Pancreas (tissue), 10 donors: ENCODE results near the gene TMEM154. TPM values are rescaled to one million over a fixed set of nuclear protein-coding genes. Genes with fewer than 3 reads are reported as not detected.

Experiments
- ATAC-seq, 4 donors: fragments of 200-7000 bp; cut with Tn5 transposase; one replicate each; pipeline versions ENCODE4 v1.8.0 to v1.9.1; 2020; ENCODE audit warnings: mild to moderate bottlenecking in 4 of 4, moderate library complexity in 4 of 4
- DNase-seq, 6 donors: peaks; one replicate each; pipeline ENCODE4 v3.0.0-alpha.2; 2020
- FAIRE-seq: peaks from 2 replicates; lab custom pipeline; 2012; peaks lifted over from hg19 to GRCh38; lab: Jason Lieb, UNC
- H3K27ac ChIP-seq, 4 donors: fragments of 200-600 bp; sonication (generic); 1 replicate in 3 of 4; 2 replicates in 1 of 4; pipeline versions ENCODE4 v1.5.0 to v1.8.0; 2020
- H3K27me3 ChIP-seq, 4 donors: fragments of 200-600 bp; one replicate each; pipeline ENCODE4 v1.8.0; 2021
- H3K36me3 ChIP-seq, 3 donors: fragments of 200-600 bp; sonication (generic) in 1 of 3; one replicate each; pipeline versions ENCODE4 v1.5.0 to v1.8.0; 2020 to 2021
- H3K4me1 ChIP-seq, 3 donors: fragments of 200-600 bp; one replicate each; pipeline ENCODE4 v1.8.0; 2021
- H3K4me3 ChIP-seq, 4 donors: fragments of 200-600 bp; sonication (generic) in 2 of 4; one replicate each; pipeline versions ENCODE4 v1.5.0 to v1.8.0; 2020 to 2021
- H3K9me3 ChIP-seq, 4 donors: fragments of 200-600 bp; one replicate each; pipeline ENCODE4 v1.8.0; 2021
- WGBS, 2 donors: extraction: QIAGEN DNeasy Blood & Tissue Kit; methylation state at CpG; one replicate each; pipeline ENCODE4 v1.1.7; 2013; 5-methylcytosine and 5-hydroxymethylcytosine counted together
- intact Hi-C, 3 donors: fragments of 100-400 bp; cut with DNase I; formaldehyde crosslinking; loops; one replicate each; pipeline versions ENCODE4 v1.11.1 to v1.14.2; 2022
- polyA plus RNA-seq, 2 donors: library from polyadenylated mRNA; stranded (reverse); fragments of 200-250 nt; gene quantifications; one replicate each; pipeline ENCODE4 v1.2.3, GENCODE V29; 2013
- total RNA-seq, 6 donors: library from RNA; stranded (reverse); fragmentation: NEBNext Ultra II Directional in 4 of 6; extraction: Animal tissue kit (Norgen Biotek cat#: 25700) in 4 of 6; gene quantifications; one replicate each; pipeline versions ENCODE4 v1.2.1 to v1.2.4, GENCODE V29; 2021 to 2023
- TF ChIP-seq, protein P1 (sequence below), 4 donors: fragments of 200-600 bp; sonication (generic) in 3 of 4; IDR thresholded peaks; one replicate each; pipeline versions ENCODE4 v1.5.0 to v1.8.0; 2021; ENCODE audit warnings: antibody characterized with exemption in 4 of 4
- donor health status: healthy with polysubstance abuse.
- donor health status: DM: no; HTN: no; CAD: no; lungs with moderate emphysema.
- donor health status: DM: no; HTN: no; CAD: no.
- donor health status: control.
- donor health status: control.
- donor health status: Bipolar disorder and iron deficiency.
- donor health status: DM: yes; HTN: yes; CAD: no.
- donor health status: DM: no; HTN: no; CAD: no.
- donor health status: DM: no; HTN: no; CAD: no.
- donor health status: DM: yes; HTN: yes; CAD: no.

TMEM154 gene
- total and polyA plus RNA-seq, 8 donors: 0.05 to 3.3 (median 0.48) TPM

DNA sequence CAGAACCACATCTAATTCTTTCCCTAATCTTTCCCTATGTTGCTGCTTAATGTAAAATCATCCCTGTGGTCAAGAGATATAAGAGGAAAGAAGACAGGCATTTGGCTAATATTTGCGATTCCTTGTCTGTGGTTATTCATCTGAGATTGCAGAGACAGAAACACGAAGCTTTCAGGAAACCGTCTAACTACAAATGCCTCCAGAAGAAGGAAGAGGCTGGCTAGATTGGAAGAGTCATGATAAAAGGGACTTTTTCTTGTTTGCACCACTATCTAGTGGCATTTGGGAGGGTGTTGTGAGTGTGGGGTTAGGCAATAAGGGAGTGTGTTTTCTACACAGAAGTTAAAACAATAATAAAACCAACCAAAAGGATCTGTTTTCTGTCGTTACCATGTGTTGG, 43.9 kb downstream of the TMEM154 start:
- Histone ChIP-seq H3K9me3 (no peaks in the 10 kb centered on the region), H3K27me3 (no peaks in the 10 kb centered on the region), H3K36me3 (no peaks in the 10 kb centered on the region), H3K4me1 (peaks cover 0 to 7% (median 0%) of the 10 kb centered on the region in 3 donors), H3K27ac (no peak overlapping the region), H3K4me3 (no peak overlapping the region)
- FAIRE-seq: no peak
- no peak for DNase-seq
- 64 to 72% methylated on average over 4 of the region's 4 CpGs for WGBS, 2 donors
- intact Hi-C loops: no loop called here
- ATAC-seq: no peak
- TF ChIP-seq, protein P1, sequence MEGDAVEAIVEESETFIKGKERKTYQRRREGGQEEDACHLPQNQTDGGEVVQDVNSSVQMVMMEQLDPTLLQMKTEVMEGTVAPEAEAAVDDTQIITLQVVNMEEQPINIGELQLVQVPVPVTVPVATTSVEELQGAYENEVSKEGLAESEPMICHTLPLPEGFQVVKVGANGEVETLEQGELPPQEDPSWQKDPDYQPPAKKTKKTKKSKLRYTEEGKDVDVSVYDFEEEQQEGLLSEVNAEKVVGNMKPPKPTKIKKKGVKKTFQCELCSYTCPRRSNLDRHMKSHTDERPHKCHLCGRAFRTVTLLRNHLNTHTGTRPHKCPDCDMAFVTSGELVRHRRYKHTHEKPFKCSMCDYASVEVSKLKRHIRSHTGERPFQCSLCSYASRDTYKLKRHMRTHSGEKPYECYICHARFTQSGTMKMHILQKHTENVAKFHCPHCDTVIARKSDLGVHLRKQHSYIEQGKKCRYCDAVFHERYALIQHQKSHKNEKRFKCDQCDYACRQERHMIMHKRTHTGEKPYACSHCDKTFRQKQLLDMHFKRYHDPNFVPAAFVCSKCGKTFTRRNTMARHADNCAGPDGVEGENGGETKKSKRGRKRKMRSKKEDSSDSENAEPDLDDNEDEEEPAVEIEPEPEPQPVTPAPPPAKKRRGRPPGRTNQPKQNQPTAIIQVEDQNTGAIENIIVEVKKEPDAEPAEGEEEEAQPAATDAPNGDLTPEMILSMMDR (IDR thresholded peaks at IDR 0.05): no peak

DNA sequence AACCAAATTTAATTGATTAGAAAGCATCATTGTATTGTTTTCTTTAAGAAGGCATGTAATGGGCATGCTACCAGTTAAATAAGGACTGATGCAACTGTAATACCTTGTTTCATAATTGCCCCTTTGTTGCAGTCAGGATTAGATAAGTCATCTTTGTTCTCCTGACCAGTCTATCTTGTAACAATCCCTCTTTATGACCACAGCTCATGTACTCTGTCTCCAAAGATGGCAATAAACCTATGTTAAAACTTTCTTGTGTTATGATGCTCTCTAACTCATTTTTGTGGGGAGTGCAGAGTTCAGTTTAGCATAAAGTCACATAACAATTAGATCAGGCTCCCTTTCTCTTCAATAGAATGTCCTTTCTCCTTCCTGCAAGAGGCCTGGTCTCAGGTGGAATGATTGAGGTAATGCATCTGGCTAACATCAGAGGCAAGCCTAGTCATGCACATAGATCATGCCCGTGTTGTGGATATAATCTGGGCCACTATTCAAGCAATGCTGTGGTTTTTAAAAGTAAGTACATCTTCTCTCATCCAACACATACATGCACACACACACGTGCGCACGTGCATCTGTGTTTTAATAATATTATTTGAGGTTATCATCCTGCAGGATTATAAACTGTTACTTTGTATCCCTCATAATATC, 45.6 kb downstream of the TMEM154 start:
- FAIRE-seq (no peak), ATAC-seq (no peak), DNase-seq (no peak)
- Histone ChIP-seq H3K27me3 (no peaks in the 10 kb centered on the region), H3K27ac (no peak overlapping the region), H3K36me3 (no peaks in the 10 kb centered on the region), H3K9me3 (no peaks in the 10 kb centered on the region), H3K4me1 (no peaks in the 10 kb centered on the region), H3K4me3 (no peak overlapping the region)
- TF ChIP-seq, protein P1 (IDR thresholded peaks at IDR 0.05): no peak
- 81 to 89% methylated on average over 4 of the region's 4 CpGs for WGBS, 2 donors
- intact Hi-C loops: no loop called here

DNA sequence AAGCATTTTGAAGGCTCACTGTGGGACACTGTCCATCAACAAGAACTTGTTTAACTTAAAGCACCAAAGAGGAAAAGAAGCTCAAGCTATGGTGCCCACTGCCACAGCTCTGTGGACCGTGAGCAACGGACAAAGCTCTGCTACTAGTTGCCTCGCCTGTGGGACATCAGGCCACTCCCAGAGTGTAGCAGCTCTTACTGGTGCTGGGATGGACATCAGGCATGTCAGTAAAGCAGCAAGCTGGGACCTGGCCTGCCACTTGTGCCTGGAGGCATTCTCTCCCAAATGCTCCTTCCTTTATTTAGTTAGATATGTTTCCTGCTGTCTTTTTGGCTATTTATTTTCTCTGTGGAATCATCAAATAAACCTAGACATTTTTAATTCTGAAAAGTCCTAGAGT, 46.7 kb downstream of the TMEM154 start:
- no peaks in the 10 kb centered on the region for H3K4me1 ChIP-seq
- H3K27me3 ChIP-seq: no peaks in the 10 kb centered on the region
- TF ChIP-seq, protein P1 (IDR thresholded peaks at IDR 0.05): no peak
- H3K27ac ChIP-seq: no peak overlapping the region
- intact Hi-C loops: no loop called here
- FAIRE-seq (no peak), DNase-seq (no peak), ATAC-seq (no peak)
- H3K4me3 ChIP-seq: no peak overlapping the region
- no peaks in the 10 kb centered on the region for H3K9me3 ChIP-seq
- no peaks in the 10 kb centered on the region for H3K36me3 ChIP-seq
- 54 to 66% methylated on average over 3 of the region's 3 CpGs for WGBS, 2 donors

DNA sequence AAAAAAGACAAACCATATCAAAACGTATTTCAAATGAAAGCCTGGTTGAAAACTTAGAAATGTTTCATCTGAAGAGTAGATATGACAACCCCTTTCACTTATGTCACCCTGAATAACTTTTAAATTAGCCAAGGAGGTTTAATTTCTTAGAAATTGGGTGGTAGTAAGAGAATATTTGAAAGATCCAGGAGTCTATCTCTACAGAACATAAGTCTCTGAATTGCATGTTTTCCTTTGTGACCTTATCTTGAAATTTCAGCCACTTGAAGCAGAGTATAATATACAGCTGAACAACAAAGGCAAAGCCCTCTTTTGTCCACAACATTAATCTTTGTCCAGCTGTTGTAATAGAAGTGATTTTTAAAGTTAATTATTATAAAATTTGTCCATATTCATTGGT, 49.5 kb downstream of the TMEM154 start:
- TF ChIP-seq, protein P1 (IDR thresholded peaks at IDR 0.05): no peak

DNA sequence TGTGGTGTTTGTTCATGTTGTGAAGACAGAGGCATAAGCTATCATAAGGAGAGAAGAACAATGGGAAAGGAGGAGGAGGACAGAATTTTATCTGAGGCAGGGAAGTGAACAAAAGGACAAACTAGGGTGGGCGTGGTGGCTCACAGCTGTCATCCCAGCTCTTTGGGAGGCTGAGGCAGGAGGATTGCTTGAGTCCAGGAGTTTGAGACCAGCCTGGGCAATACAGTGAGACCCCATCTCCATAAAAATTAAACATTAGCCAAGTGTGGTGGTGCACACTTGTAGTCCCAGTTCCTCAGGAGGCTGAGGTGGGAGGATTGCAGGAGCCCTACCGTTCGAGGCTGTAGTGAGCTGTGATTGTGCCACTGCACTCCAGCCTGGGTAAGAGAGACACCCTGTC, 49.9 kb downstream of the TMEM154 start:
- intact Hi-C loops: no loop called here
- Histone ChIP-seq H3K27me3 (no peaks in the 10 kb centered on the region), H3K4me1 (no peaks in the 10 kb centered on the region), H3K36me3 (no peaks in the 10 kb centered on the region), H3K9me3 (no peaks in the 10 kb centered on the region), H3K27ac (no peak overlapping the region), H3K4me3 (no peak overlapping the region)
- WGBS, 2 donors: 68 to 69% methylated on average over 3 of the region's 3 CpGs
- TF ChIP-seq, protein P1 (IDR thresholded peaks at IDR 0.05): no peak
- no peak for FAIRE-seq
- no peak for ATAC-seq
- no peak for DNase-seq

More for the DNA sequence above, 49.5 kb downstream of the TMEM154 start:
- Histone ChIP-seq H3K9me3 (no peaks in the 10 kb centered on the region), H3K27ac (no peak overlapping the region), H3K4me1 (no peaks in the 10 kb centered on the region), H3K36me3 (no peaks in the 10 kb centered on the region), H3K27me3 (no peaks in the 10 kb centered on the region), H3K4me3 (no peak overlapping the region)
- FAIRE-seq (no peak), DNase-seq (no peak), ATAC-seq (no peak)
- WGBS, 2 donors: 33 to 43% methylated on average over 1 of the region's 1 CpG
- intact Hi-C loops: no loop called here
